Measurements from ENCODE around the gene UCP2. TPM values are rescaled to one million over a fixed set of nuclear protein-coding genes. Genes with fewer than 3 reads are reported as not detected.

Gene UCP2
- total RNA-seq, 2 experiments from 2014 or later, result 467 to 468 TPM

DNA sequence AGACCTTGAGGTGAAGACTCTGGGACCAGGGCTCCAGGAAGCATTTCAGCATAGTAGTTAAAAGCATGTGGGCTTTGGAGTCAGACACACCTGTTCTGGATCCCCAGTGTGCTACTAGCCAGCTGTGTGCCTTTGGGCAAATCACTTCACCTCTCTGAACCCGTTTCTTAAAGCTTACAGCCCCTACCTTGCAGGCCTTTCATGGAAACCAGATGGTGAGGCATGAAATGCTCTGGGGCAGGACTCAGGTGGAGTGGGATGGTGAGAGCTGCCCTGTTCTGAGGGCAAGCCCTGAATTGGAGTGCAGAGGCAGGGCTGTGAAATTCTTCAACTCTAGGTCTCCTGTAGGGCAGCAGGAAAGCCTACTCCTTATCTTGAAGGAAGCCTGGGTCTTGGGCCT is 10.5 kb downstream of the UCP2 start:
- Mint-ChIP-seq H3K36me3 (ENCODE audit: low read depth) (peaks cover 48% of the 10 kb centered on the region), H3K9me3 (no peaks in the 10 kb centered on the region), H3K4me1 (ENCODE audit: low read depth) (peaks cover 99% of the 10 kb centered on the region), H3K4me3 (peak overlapping the region; percentile 56), H3K27ac (peak overlapping the region; percentile 98), H3K27me3 (no peaks in the 10 kb centered on the region)
- POLR2A ChIA-PET, result interaction anchor here (1.0 to 18.9 kb wide), 10 partner anchors 8 to 104 kb away, joined by 3 to 366 read pairs (median 15); partner anchors contain the start of genes UCP2 and UCP3
- TF ChIP-seq, protein P1, sequence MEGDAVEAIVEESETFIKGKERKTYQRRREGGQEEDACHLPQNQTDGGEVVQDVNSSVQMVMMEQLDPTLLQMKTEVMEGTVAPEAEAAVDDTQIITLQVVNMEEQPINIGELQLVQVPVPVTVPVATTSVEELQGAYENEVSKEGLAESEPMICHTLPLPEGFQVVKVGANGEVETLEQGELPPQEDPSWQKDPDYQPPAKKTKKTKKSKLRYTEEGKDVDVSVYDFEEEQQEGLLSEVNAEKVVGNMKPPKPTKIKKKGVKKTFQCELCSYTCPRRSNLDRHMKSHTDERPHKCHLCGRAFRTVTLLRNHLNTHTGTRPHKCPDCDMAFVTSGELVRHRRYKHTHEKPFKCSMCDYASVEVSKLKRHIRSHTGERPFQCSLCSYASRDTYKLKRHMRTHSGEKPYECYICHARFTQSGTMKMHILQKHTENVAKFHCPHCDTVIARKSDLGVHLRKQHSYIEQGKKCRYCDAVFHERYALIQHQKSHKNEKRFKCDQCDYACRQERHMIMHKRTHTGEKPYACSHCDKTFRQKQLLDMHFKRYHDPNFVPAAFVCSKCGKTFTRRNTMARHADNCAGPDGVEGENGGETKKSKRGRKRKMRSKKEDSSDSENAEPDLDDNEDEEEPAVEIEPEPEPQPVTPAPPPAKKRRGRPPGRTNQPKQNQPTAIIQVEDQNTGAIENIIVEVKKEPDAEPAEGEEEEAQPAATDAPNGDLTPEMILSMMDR (IDR thresholded peaks at IDR 0.05), result no peak
- Histone ChIP-seq H3K36me3 (ENCODE audit: insufficient read depth, low read length) (peaks cover 31% of the 10 kb centered on the region), H3K9me3 (ENCODE audit: control insufficient read depth in 1 of 2, insufficient read depth in 1 of 2, low read length in 2 of 2) (no peaks in the 10 kb centered on the region), H3K4me1 (ENCODE audit: insufficient read depth, low read length) (peaks cover 100% of the 10 kb centered on the region), H3K27me3 (ENCODE audit: control insufficient read depth in 1 of 2, insufficient read depth in 2 of 2, low read length in 2 of 2) (no peaks in the 10 kb centered on the region), H3K4me3 (ENCODE audit: low read length) (no peak overlapping the region), H3K27ac (ENCODE audit: low read depth in 1 of 2, low read length in 2 of 2) (peak overlapping the region; percentile 56 to 72)
- DNase-seq, result peak in 4 of 14 experiments; percentile 31 to 35 (median 34)
- CTCF ChIA-PET, result interaction anchor here (1.3 to 3.3 kb wide), 2 partner anchors 8 kb away, joined by 5 to 12 read pairs; no protein-coding TSS in a partner anchor
- no peak for ATAC-seq (ENCODE audit: poor library complexity)
- intact Hi-C loops (cut with DNase I, micrococcal nuclease), result no loop called here

DNA sequence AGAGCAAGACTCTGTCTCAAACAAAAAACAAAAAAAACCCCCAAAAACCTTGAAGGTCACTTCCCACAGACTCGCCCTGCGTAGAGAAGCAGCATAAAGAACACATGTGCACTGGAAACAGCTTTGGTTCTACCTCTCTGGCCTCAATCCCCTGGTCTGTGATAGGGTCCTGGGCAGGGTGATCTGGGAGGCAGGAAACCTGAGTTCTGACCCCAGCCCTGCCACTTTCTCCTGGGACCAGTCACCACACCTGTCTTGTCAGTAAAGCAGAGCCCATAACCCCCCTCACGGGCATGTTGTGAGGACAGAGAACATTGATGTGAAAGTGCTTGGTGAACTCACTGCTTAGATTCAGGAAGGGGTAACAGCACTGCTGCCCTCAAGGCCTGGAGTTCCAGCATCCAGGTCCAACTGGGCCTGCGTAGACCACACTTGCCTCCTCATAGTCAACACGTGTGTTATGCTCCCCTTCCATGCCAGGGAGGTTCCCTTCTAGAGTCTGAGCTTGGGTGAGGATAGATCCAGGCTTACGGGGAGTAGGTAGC is 11.4 kb downstream of the UCP2 start:
- no peaks in the 10 kb centered on the region for H3K27me3 Mint-ChIP-seq
- peaks cover 92% of the 10 kb centered on the region for H3K4me1 Mint-ChIP-seq (ENCODE audit: low read depth)
- intact Hi-C loops (cut with DNase I, micrococcal nuclease), result no loop called here
- DNase-seq (peak in 4 of 14 experiments; percentile 30 to 46 (median 41)), ATAC-seq (ENCODE audit: poor library complexity) (no peak)
- H3K27ac ChIP-seq (ENCODE audit: low read depth in 1 of 2, low read length in 2 of 2), result peak overlapping the region; percentile 77
- no peak overlapping the region for H3K4me3 ChIP-seq (ENCODE audit: low read length)
- no peaks in the 10 kb centered on the region for H3K27me3 ChIP-seq (ENCODE audit: control insufficient read depth in 1 of 2, insufficient read depth in 2 of 2, low read length in 2 of 2)
- H3K4me3 Mint-ChIP-seq, result peak overlapping the region; percentile 54
- ChIA-PET CTCF (interaction anchor here (3.3 kb wide), 1 partner anchor 9 kb away, joined by 12 read pairs; no protein-coding TSS in a partner anchor), POLR2A (interaction anchor here (1.0 to 18.9 kb wide), 11 partner anchors 11 to 200 kb away, joined by 3 to 366 read pairs (median 10); partner anchors contain the start of genes C2CD3, PPME1 and UCP2)
- H3K36me3 Mint-ChIP-seq (ENCODE audit: low read depth), result peaks cover 39% of the 10 kb centered on the region
- H3K4me1 ChIP-seq (ENCODE audit: insufficient read depth, low read length), result peaks cover 99% of the 10 kb centered on the region
- peaks cover 22% of the 10 kb centered on the region for H3K36me3 ChIP-seq (ENCODE audit: insufficient read depth, low read length)
- TF ChIP-seq, protein P1 (IDR thresholded peaks at IDR 0.05), result no peak
- peak overlapping the region; percentile 98 for H3K27ac Mint-ChIP-seq
- H3K9me3 Mint-ChIP-seq, result no peaks in the 10 kb centered on the region
- no peaks in the 10 kb centered on the region for H3K9me3 ChIP-seq (ENCODE audit: control insufficient read depth in 1 of 2, insufficient read depth in 1 of 2, low read length in 2 of 2)

DNA sequence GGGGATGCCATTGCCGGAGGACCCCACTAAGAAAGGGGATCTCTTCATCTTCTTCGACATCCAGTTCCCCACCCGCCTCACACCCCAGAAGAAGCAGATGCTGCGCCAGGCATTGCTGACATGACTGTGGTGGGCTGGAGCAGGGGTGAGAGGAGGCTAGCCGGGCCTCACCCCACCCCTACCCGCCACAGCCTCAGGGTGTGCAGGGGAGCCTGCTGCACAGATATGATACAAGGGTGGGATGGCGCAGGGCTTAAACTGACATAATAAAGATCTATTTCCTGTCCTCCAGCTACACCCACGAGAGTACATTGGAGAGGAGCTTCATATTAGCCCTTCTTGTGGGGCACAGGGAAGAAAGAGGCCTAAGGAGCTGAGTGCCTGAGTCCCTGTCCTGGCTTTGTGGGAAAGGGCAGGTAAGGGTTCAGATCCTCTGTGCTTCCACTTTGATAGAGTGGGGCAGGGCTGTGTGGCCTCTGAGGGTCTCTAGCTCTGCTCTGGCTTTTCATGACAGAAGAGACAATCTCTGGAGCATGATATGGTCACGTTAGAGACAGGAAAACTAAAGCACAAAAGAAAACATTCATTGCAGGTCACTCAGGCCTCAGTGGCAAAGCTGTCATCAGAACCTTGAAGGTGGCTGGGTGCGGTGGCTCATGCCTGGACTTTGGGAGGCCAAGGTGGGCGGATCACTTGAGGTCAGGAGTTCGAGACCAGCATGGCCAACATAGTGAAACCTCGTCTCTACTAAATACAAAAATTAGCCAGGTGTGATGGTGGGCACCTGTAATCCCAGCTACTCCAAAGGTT is 12.4 kb downstream of the UCP2 start:
- peak overlapping the region; percentile 77 for H3K27ac ChIP-seq (ENCODE audit: low read depth in 1 of 2, low read length in 2 of 2)
- CTCF ChIA-PET, result interaction anchor here (3.3 kb wide), 1 partner anchor 10 kb away, joined by 12 read pairs; no protein-coding TSS in a partner anchor
- Mint-ChIP-seq H3K4me3 (peak overlapping the region; percentile 67), H3K27ac (peak overlapping the region; percentile 98), H3K4me1 (ENCODE audit: low read depth) (peaks cover 89% of the 10 kb centered on the region), H3K36me3 (ENCODE audit: low read depth) (peaks cover 28% of the 10 kb centered on the region), H3K27me3 (no peaks in the 10 kb centered on the region), H3K9me3 (no peaks in the 10 kb centered on the region)
- intact Hi-C loops (cut with DNase I, micrococcal nuclease), result loop anchor here (2.0 to 10.0 kb wide), 2 partner anchors 13 to 355 kb away; partner anchors contain the start of gene UCP2 (in 1 of the 2)
- no peaks in the 10 kb centered on the region for H3K9me3 ChIP-seq (ENCODE audit: control insufficient read depth in 1 of 2, insufficient read depth in 1 of 2, low read length in 2 of 2)
- ATAC-seq (ENCODE audit: poor library complexity), result peak; percentile 29
- POLR2A ChIA-PET, result interaction anchor here (1.0 to 18.9 kb wide), 13 partner anchors 12 to 201 kb away, joined by 3 to 366 read pairs (median 5); partner anchors contain the start of genes C2CD3, PPME1 and UCP2
- no peak overlapping the region for H3K4me3 ChIP-seq (ENCODE audit: low read length)
- TF ChIP-seq, protein P1 (IDR thresholded peaks at IDR 0.05), result no peak
- peaks cover 12% of the 10 kb centered on the region for H3K36me3 ChIP-seq (ENCODE audit: insufficient read depth, low read length)
- peaks cover 99% of the 10 kb centered on the region for H3K4me1 ChIP-seq (ENCODE audit: insufficient read depth, low read length)
- DNase-seq, result peak in 8 of 14 experiments; percentile 23 to 71 (median 46)
- no peaks in the 10 kb centered on the region for H3K27me3 ChIP-seq (ENCODE audit: control insufficient read depth in 1 of 2, insufficient read depth in 2 of 2, low read length in 2 of 2)

Data from CD4-positive, alpha-beta T cell (primary cell).